K562 (cell line): ENCODE results near the gene MRPL30. TPM values are rescaled to one million over a fixed set of nuclear protein-coding genes. Genes with fewer than 3 reads are reported as not detected.

ENCODE experiments used
- ATAC-seq: fragments of 200-7000 bp; cut with Tn5 transposase; 3 replicates; pipeline ENCODE4 v1.9.1; 2020; ENCODE audit warnings: moderate library complexity
- BruUV-seq: library from RNA; stranded (reverse); fragments of 400-500 nt; replicated peaks from 2 replicates; lab custom pipeline; 2021; lab: Mats Ljungman, UMichigan
- CTCF ChIA-PET: fragments of 300-600 bp; formaldehyde crosslinking; extraction: SDS; loops from one replicate; lab custom pipeline; 2021; ENCODE audit warnings: low intra/inter-chr PET ratio; lab: Yijun Ruan, JAX
- POLR2A ChIA-PET: fragments of 300-600, 350-650 bp; sonication (Branson Sonifier 250); formaldehyde crosslinking; extraction: SDS; loops from one replicate; lab custom pipeline; 2021; ENCODE audit warnings: antibody characterized with exemption, inconsistent platforms; lab: Yijun Ruan, JAX
- DNase-seq, 4 experiments: peaks; one replicate each; pipeline versions ENCODE4 v3.0.0 to v3.0.0-alpha.2; 2011 to 2018; ENCODE audit warnings: low spot score in 3 of 4, mixed read lengths in 3 of 4; ENCODE audit errors: extremely low read depth in 1 of 4
- FAIRE-seq: peaks from 2 replicates; lab custom pipeline; 2011; peaks lifted over from hg19 to GRCh38; lab: Jason Lieb, UNC
- H2AFZ ChIP-seq: 2 replicates; pipeline ENCODE4 v1.6.0; 2011; ENCODE audit warnings: low read depth, low read length, control low read depth, inconsistent platforms
- H3K27ac ChIP-seq: fragments of 200-600 bp; 3 replicates; pipeline ENCODE4 v1.8.0; 2011; ENCODE audit warnings: low read depth, mild to moderate bottlenecking, control low read depth, inconsistent platforms, low read length, moderate library complexity, mixed read lengths; ENCODE audit errors: extremely low read depth
- H3K27me3 ChIP-seq, 2 experiments: fragments of 300-600 bp in 1 of 2; 2 replicates in 1 of 2; 3 replicates in 1 of 2; pipeline versions ENCODE4 v1.6.0 to v1.8.0; 2011; ENCODE audit warnings: inconsistent platforms in 2 of 2, low read length in 2 of 2, mild to moderate bottlenecking in 1 of 2, mixed read lengths in 1 of 2, moderate library complexity in 1 of 2; ENCODE audit not compliant: control insufficient read depth in 2 of 2, insufficient read depth in 2 of 2
- H3K36me3 ChIP-seq: fragments of 300-600 bp; 3 replicates; pipeline ENCODE4 v1.8.0; 2011; ENCODE audit warnings: mild to moderate bottlenecking, low read length, inconsistent platforms; ENCODE audit not compliant: control insufficient read depth, insufficient read depth
- H3K4me1 ChIP-seq, 2 experiments: fragments of 200-600 bp in 1 of 2; replicated peaks in 1 of 2; 2 replicates in 1 of 2; 3 replicates in 1 of 2; pipeline versions ENCODE4 v1.5.1 to v1.8.0; 2011; ENCODE audit warnings: inconsistent platforms in 2 of 2, low read length in 2 of 2, mild to moderate bottlenecking in 1 of 2, mixed read lengths in 1 of 2, moderate library complexity in 1 of 2; ENCODE audit not compliant: control insufficient read depth in 2 of 2, insufficient read depth in 2 of 2
- H3K4me2 ChIP-seq: 2 replicates; pipeline ENCODE4 v1.6.1; 2011; ENCODE audit warnings: low read length, control low read depth, inconsistent platforms, mixed read lengths; ENCODE audit not compliant: insufficient read depth
- H3K4me3 ChIP-seq: fragments of 200-600 bp; sonication (generic), shearing (Covaris generic); 2 replicates; pipeline ENCODE4 v1.5.1; 2016; ENCODE audit warnings: control low read depth, inconsistent platforms
- H3K79me2 ChIP-seq: fragments of 200-600 bp; 3 replicates; pipeline ENCODE4 v1.8.0; 2011; ENCODE audit warnings: low read length, inconsistent platforms; ENCODE audit not compliant: control insufficient read depth, insufficient read depth
- H3K9ac ChIP-seq, 2 experiments: 2 replicates each; pipeline versions ENCODE4 v1.6.0 to v1.6.1; 2011; ENCODE audit warnings: low read depth in 2 of 2, low read length in 2 of 2, control low read depth in 1 of 2, inconsistent platforms in 1 of 2, mild to moderate bottlenecking in 1 of 2, mixed read lengths in 1 of 2; ENCODE audit not compliant: insufficient read depth in 1 of 2
- H3K9me1 ChIP-seq: one replicate; pipeline ENCODE4 v1.6.0; 2011; ENCODE audit warnings: inconsistent platforms, mild to moderate bottlenecking, low read length, moderate library complexity; ENCODE audit not compliant: control insufficient read depth, insufficient read depth
- H3K9me3 ChIP-seq: replicated peaks from 2 replicates; pipeline ENCODE4 v1.5.1; 2011; ENCODE audit warnings: low read depth, low read length, inconsistent platforms; ENCODE audit not compliant: control insufficient read depth, insufficient read depth
- H4K20me1 ChIP-seq: replicated peaks from 2 replicates; pipeline ENCODE4 v1.6.1; 2011; ENCODE audit warnings: low read length, inconsistent platforms, mixed read lengths; ENCODE audit not compliant: control insufficient read depth, insufficient read depth
- ETS2 ChIP-seq: IDR thresholded peaks from 2 replicates; pipeline ENCODE4 v1.6.1; 2016; ENCODE audit warnings: borderline replicate concordance, missing genetic modification characterization, mild to moderate bottlenecking, moderate library complexity, missing compliant biosample characterization; ENCODE audit not compliant: poor library complexity, severe bottlenecking
- FOXJ2 ChIP-seq: fragments of 200-800 bp; sonication (Bioruptor generic); IDR thresholded peaks from 2 replicates; pipeline ENCODE4 v1.6.1; 2016; ENCODE audit warnings: missing genetic modification characterization, missing compliant biosample characterization
- KDM5B ChIP-seq: fragments of 200-600 bp; sonication (generic); IDR thresholded peaks from 2 replicates; pipeline ENCODE4 v1.6.1; 2012; ENCODE audit warnings: low read depth, mild to moderate bottlenecking, moderate library complexity, low read length, control low read depth, inconsistent platforms; ENCODE audit not compliant: insufficient replicate concordance
- RFX1 ChIP-seq: fragments of 450-650 bp; IDR thresholded peaks from 2 replicates; pipeline ENCODE4 v1.6.1; 2016; ENCODE audit warnings: mild to moderate bottlenecking, moderate library complexity
- SETDB1 ChIP-seq: IDR thresholded peaks from one replicate; pipeline ENCODE4 v1.6.1; 2012; ENCODE audit warnings: low read length, control low read depth, inconsistent platforms
- SMAD1 ChIP-seq: fragments of 150-350 bp; IDR thresholded peaks from 2 replicates; pipeline ENCODE4 v1.6.1; 2014; ENCODE audit warnings: low read length, low read depth; ENCODE audit not compliant: partially characterized antibody
- TEAD4 ChIP-seq, 2 experiments: sonication (generic) in 1 of 2; formaldehyde crosslinking in 1 of 2; IDR thresholded peaks; 2 replicates each; pipeline versions ENCODE4 v1.6.1 to v1.8.0; 2012 to 2022; ENCODE audit warnings: borderline replicate concordance in 1 of 2, inconsistent platforms in 1 of 2, low read length in 1 of 2, mild to moderate bottlenecking in 1 of 2, missing genetic modification reagents in 1 of 2
- TOE1 ChIP-seq, 2 experiments: fragments of 450-650 bp in 1 of 2; sonication (generic) in 1 of 2; formaldehyde crosslinking in 1 of 2; IDR thresholded peaks; 2 replicates each; pipeline versions ENCODE4 v1.7.1 to v1.8.0; 2016 to 2022; ENCODE audit warnings: borderline replicate concordance in 2 of 2, mild to moderate bottlenecking in 2 of 2, antibody characterized with exemption in 1 of 2, inconsistent platforms in 1 of 2, low read depth in 1 of 2, missing genetic modification reagents in 1 of 2, moderate library complexity in 1 of 2
- XRCC4 ChIP-seq: IDR thresholded peaks from one replicate; pipeline ENCODE4 v1.6.1; 2011; ENCODE audit not compliant: insufficient read depth, insufficient read length; ENCODE audit errors: extremely low read depth
- ZEB2 ChIP-seq: fragments of 450-650 bp; IDR thresholded peaks from 2 replicates; pipeline ENCODE4 v1.6.1; 2016
- ZNF12 ChIP-seq: sonication (generic); formaldehyde crosslinking; IDR thresholded peaks from 2 replicates; pipeline ENCODE4 v1.4.0; 2020; ENCODE audit warnings: mild to moderate bottlenecking, missing genetic modification reagents
- ZNF121 ChIP-seq: sonication (generic); formaldehyde crosslinking; conservative IDR thresholded peaks from 2 replicates; pipeline ENCODE4 v1.8.0; 2022; ENCODE audit warnings: missing genetic modification reagents
- ZNF146 ChIP-seq: IDR thresholded peaks from one replicate; pipeline ENCODE4 v1.6.1; 2018; ENCODE audit warnings: missing compliant biosample characterization; ENCODE audit not compliant: unreplicated experiment
- ZNF785 ChIP-seq: fragments of 250-450 bp; sonication (Bioruptor Pico); IDR thresholded peaks from 2 replicates; pipeline ENCODE4 v1.4.0; 2020; ENCODE audit warnings: mild to moderate bottlenecking
- WGBS: fragments of 100-300 bp; shearing (Covaris generic); methylation state at CpG from one replicate; pipeline ENCODE4 v1.1.6; 2016; ENCODE audit warnings: low coverage, mixed read lengths; ENCODE audit not compliant: insufficient coverage; ENCODE audit errors: missing lambda C conversion rate; 5-methylcytosine and 5-hydroxymethylcytosine counted together
- in situ Hi-C: fragments of 300-500 bp; cut with MboI; formaldehyde crosslinking; loops from 4 replicates; pipeline ENCODE4 v1.15.0; 2018; ENCODE audit warnings: inconsistent platforms, mixed read lengths
- intact Hi-C: fragments of 100-400 bp; cut with micrococcal nuclease; formaldehyde crosslinking; loops from 2 replicates; pipeline ENCODE4 v1.14.2; 2022
- polyA plus RNA-seq, 8 experiments: library from polyadenylated mRNA; depleted of rRNA in 4 of 8; stranded (reverse) in 5 of 8; unstranded in 3 of 8; fragments of >200 nt; fragmentation: Nextera tagmentation in 2 of 8; fragmentation: Illumina TruSeq in 1 of 8; extraction: Ambion mirVana in 2 of 8; extraction: Trizol in 1 of 8; gene quantifications; 2 replicates each; pipeline versions ENCODE4 v1.2.1 to v1.2.3, GENCODE V29; 2011 to 2014; ENCODE audit warnings: inconsistent platforms in 1 of 8, missing spikeins in 1 of 8
- total RNA-seq, 7 experiments: library from RNA; depleted of rRNA in 6 of 7; stranded (reverse); fragments of >200 nt in 6 of 7; fragmentation: Illumina TruSeq in 2 of 7; extraction: Trizol in 2 of 7; gene quantifications; 2 replicates each; pipeline versions ENCODE4 v1.2.1 to v1.2.3, GENCODE V29; 2011 to 2021; ENCODE audit warnings: low replicate concordance in 1 of 7
- TF ChIP-seq, protein P1 (sequence below): sonication (generic); formaldehyde crosslinking; IDR thresholded peaks from 2 replicates; pipeline ENCODE4 v1.8.1; 2022; ENCODE audit warnings: missing genetic modification reagents

The MRPL30 gene
- total and polyA plus RNA-seq, 9 of the 15 experiments (the other 6 are each of a cell fraction or from before 2014, with no cell fraction given) = 63.3 to 130 (median 87.0) TPM

DNA sequence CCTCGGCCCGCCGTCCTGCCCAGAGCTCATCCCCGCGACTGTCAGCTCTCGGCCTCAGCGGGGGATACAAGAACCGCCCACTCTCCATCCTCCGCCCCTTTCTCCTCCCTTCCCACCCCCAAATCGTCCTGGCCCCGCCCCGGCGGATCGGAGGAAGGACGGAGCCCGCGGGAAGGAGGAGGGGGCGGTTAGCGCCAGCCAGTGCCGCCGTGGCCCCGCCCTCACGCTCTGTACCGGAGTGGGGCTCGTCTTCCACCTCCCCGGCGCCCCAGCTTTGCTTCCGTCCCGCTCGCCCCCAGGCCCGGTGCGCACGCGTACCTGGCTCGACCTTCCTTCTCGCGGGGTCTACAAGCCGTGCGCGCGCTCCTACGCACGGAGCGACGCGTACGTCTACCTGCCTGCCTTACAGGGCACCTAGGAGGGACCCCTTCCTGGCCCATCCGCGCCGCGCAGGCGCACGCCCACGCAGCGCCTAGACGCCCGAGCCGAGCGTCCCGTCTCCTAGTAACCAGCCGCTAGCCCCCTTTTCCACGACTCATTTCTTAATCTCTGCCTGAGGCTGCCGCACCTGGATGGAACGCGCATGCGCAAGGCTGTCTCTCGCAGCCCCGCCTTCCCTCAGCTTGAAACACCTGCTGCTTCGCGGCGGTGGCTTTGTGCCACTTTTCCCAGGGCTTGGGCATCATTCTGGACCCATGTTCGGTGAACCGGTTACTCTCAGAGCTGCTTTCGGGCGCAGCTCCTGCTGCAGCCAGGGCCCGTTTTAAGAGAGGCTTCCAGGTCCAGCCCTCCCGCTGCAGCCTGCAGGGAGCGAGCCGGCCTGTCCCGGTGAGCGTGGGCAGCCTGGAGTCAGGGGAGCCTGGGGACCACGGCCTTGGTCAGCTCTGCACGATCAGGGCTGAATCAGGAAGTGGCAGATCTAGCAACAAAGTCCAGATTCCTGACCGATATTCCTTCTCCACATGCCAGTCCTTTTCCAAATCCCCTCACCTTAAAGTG is 39.6 kb upstream of the MRPL30 start, which contains the start of gene C2orf15 (continued):
- no peak for TF ChIP-seq ETS2
- no peak for TF ChIP-seq ZNF121 (CRISPR knock-in tag)
- TF ChIP-seq ZEB2 = peak; percentile 74
- no peak for TF ChIP-seq SETDB1

DNA sequence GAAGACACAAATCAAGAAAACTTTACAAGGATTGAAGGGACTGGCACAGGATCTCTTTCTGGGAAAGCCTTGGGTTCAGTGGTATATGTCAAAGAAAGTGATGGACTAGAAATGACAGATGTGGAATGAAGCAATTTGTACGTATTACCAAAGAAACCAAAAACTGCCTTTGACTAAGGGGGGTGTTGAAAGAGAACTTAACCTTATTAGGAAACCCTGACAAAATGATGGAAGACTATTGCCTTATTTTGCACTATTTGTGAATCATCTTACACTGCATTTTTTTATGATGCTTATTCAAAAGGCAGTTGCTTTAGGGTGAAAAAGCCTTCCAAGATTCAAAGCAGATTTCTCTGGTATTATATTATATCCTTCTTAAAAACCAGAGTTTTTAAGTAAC is 30.3 kb upstream of the MRPL30 start:
- Histone ChIP-seq H3K9me1 (no peaks in the 10 kb centered on the region), H3K27ac (no peak overlapping the region), H3K9me3 (no peaks in the 10 kb centered on the region), H2AFZ (no peak overlapping the region), H4K20me1 (no peaks in the 10 kb centered on the region), H3K27me3 (no peaks in the 10 kb centered on the region), H3K9ac (no peak overlapping the region), H3K36me3 (peaks cover 6% of the 10 kb centered on the region; the same call in 1 of the 3 replicates), H3K4me1 (peaks cover 11 to 16% of the 10 kb centered on the region in 2 experiments; a peak in 4 of 5 replicates), H3K4me3 (no peak overlapping the region), H3K79me2 (peaks cover 27% of the 10 kb centered on the region), H3K4me2 (no peak overlapping the region)
- intact Hi-C loops (no loop called here), in situ Hi-C loops (no loop called here)
- ATAC-seq (no peak), DNase-seq (no peak), FAIRE-seq (no peak)
- no peak for TF ChIP-seq KDM5B
- no peak for TF ChIP-seq ZNF785 (CRISPR knock-in tag)
- TF ChIP-seq SMAD1 = no peak
- TF ChIP-seq, protein P1, sequence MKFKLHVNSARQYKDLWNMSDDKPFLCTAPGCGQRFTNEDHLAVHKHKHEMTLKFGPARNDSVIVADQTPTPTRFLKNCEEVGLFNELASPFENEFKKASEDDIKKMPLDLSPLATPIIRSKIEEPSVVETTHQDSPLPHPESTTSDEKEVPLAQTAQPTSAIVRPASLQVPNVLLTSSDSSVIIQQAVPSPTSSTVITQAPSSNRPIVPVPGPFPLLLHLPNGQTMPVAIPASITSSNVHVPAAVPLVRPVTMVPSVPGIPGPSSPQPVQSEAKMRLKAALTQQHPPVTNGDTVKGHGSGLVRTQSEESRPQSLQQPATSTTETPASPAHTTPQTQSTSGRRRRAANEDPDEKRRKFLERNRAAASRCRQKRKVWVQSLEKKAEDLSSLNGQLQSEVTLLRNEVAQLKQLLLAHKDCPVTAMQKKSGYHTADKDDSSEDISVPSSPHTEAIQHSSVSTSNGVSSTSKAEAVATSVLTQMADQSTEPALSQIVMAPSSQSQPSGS (CRISPR knock-in tag) = no peak
- TF ChIP-seq TEAD4 (IDR thresholded peaks at IDR 0.05; ENCODE audit: low read length) = no peak
- TF ChIP-seq TEAD4 (CRISPR knock-in tag; IDR thresholded peaks at IDR 0.05; ENCODE audit: borderline replicate concordance) = no peak
- TF ChIP-seq XRCC4 = no peak
- TF ChIP-seq FOXJ2 (tag) = no peak
- TF ChIP-seq RFX1 = no peak
- no peak for TF ChIP-seq ZNF146
- no peak for TF ChIP-seq TOE1 (IDR thresholded peaks at IDR 0.05; ENCODE audit: borderline replicate concordance)
- TF ChIP-seq TOE1 (CRISPR knock-in tag; IDR thresholded peaks at IDR 0.05; ENCODE audit: borderline replicate concordance, low read depth) = no peak
- no peak for TF ChIP-seq ZNF12 (CRISPR knock-in tag)
- ChIA-PET POLR2A (no interaction called here), CTCF (no interaction called here)
- WGBS = 78% methylated on average over 1 of the region's 1 CpG
- BruUV-seq = no TSS peak
